Right lobe of liver (tissue), 6 donors: ENCODE measurements around the gene TBX10. TPM values are rescaled to one million over a fixed set of nuclear protein-coding genes. Genes with fewer than 3 reads are reported as not detected.

Experiments used
- ATAC-seq, 4 donors: fragments of 200-7000 bp; cut with Tn5 transposase; one replicate each; pipeline ENCODE4 v1.9.1; 2020; ENCODE audit warnings: mild to moderate bottlenecking in 4 of 4, moderate library complexity in 4 of 4
- DNase-seq, 3 donors: peaks; one replicate each; pipeline ENCODE4 v3.0.0-alpha.2; 2020
- H3K27ac ChIP-seq, 3 donors: fragments of 200-600 bp; one replicate each; pipeline ENCODE4 v1.8.0; 2022
- H3K27me3 ChIP-seq, 2 donors: fragments of 200-600 bp; one replicate each; pipeline ENCODE4 v1.8.0; 2022
- H3K36me3 ChIP-seq, 4 donors: fragments of 200-600 bp; sonication (generic) in 1 of 4; one replicate each; pipeline versions ENCODE4 v1.5.1 to v1.8.0; 2017 to 2022; ENCODE audit warnings: control low read depth in 1 of 4
- H3K4me1 ChIP-seq, 4 donors: fragments of 200-600 bp; sonication (generic) in 1 of 4; one replicate each; pipeline versions ENCODE4 v1.5.1 to v1.8.0; 2017 to 2022; ENCODE audit warnings: control low read depth in 1 of 4
- H3K4me3 ChIP-seq, 3 donors: fragments of 200-600 bp; one replicate each; pipeline ENCODE4 v1.8.0; 2022
- H3K9me3 ChIP-seq, 4 donors: fragments of 200-600 bp; sonication (generic) in 1 of 4; one replicate each; pipeline versions ENCODE4 v1.5.1 to v1.8.0; 2017 to 2022; ENCODE audit warnings: control low read depth in 1 of 4
- CTCF ChIP-seq, 4 donors: fragments of 200-600 bp in 3 of 4; fragments of 450-650 bp in 1 of 4; IDR thresholded peaks; one replicate each; pipeline versions ENCODE4 v1.5.1 to v1.8.0; 2016 to 2022; ENCODE audit warnings: antibody characterized with exemption in 4 of 4, mild to moderate bottlenecking in 2 of 4
- POLR2A ChIP-seq: fragments of 450-650 bp; IDR thresholded peaks from one replicate; pipeline ENCODE4 v1.6.1; 2017; ENCODE audit warnings: antibody characterized with exemption, mild to moderate bottlenecking
- WGBS: methylation state at CpG from one replicate; pipeline ENCODE4 v1.1.6; 2018; ENCODE audit warnings: low coverage, low lambda C conversion rate; ENCODE audit not compliant: insufficient coverage; ENCODE audit errors: missing lambda C conversion rate; 5-methylcytosine and 5-hydroxymethylcytosine counted together
- intact Hi-C, 2 donors: fragments of 100-400 bp; cut with DNase I; formaldehyde crosslinking; loops; one replicate each; pipeline versions ENCODE4 v1.11.2 to v1.14.1; 2022
- total RNA-seq, 6 experiments: library from RNA; depleted of rRNA in 2 of 6; stranded (reverse); fragments of >200 nt in 2 of 6; fragmentation: NEBNext Ultra II Directional in 3 of 6; extraction: Animal tissue kit (Norgen Biotek cat#: 25700) in 3 of 6; gene quantifications; one replicate each; pipeline versions ENCODE4 v1.1.0 to v1.2.4, GENCODE V29; 2016 to 2023
- donor health status: DM: no; HTN: yes; CAD: no.
- donor health status: DM: no; HTN: no; CAD: no.
- donor health status: DM: no; HTN: no; CAD: no.
- donor health status: DM: no; HTN: yes; CAD: no.
- donor health status: DM: no; HTN: yes; CAD: no.

The TBX10 gene
- total RNA-seq, 6 experiments from 2014 or later: 0.24 to 0.49 (median 0.34) TPM; not detected in 1

DNA sequence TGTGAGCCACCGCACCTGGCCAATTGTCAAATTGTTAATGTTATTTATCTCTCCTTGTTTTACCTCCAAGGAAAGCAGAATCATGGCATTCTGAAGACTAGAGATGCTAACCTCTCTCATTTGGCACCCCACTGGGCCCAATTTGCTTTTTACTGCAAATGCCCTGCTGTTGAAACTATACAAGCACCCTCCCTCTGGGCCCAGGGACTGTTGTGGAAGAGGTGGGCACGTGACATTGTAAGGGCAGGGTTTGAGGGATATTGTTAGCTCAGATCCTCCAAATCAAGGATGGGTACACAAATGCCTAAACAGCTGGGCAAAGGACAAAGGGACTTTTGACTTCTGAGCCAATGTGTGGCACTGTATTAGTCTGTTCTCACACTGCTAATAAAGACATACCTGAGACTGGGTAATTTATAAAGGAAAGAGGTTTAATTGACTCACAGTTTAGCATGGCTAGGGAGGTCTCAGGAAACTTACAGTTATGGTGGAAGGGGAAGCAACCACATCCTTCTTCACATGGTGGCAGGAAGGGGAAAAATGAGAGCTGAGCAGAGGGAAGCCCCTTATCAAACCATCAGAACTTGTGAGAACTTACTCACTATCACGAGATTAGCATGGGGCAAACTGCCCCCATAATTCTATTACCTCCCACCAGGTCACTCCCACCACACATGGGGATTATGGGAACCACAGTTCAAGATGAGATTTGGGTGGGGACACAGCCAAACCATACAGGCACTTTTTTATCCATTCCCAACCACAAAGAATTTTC lies 41.3 kb upstream of the TBX10 start:
- ATAC-seq: peak in 1 of 4 donors; percentile 23
- H3K27ac ChIP-seq: no peak overlapping the region
- intact Hi-C loops: no loop called here
- TF ChIP-seq POLR2A: no peak
- TF ChIP-seq CTCF (IDR thresholded peaks at IDR 0.05): no peak
- no peaks in the 10 kb centered on the region for H3K9me3 ChIP-seq
- H3K27me3 ChIP-seq: no peaks in the 10 kb centered on the region
- no peak for DNase-seq
- no peaks in the 10 kb centered on the region for H3K4me1 ChIP-seq
- H3K4me3 ChIP-seq: no peak overlapping the region
- WGBS: 47% methylated on average over 3 of the region's 3 CpGs
- H3K36me3 ChIP-seq: no peaks in the 10 kb centered on the region

GRCh38 chr11:67675058-67675747 lies 35.6 kb upstream of the TBX10 start:
- intact Hi-C loops: no loop called here
- Histone ChIP-seq H3K36me3 (no peaks in the 10 kb centered on the region), H3K4me1 (no peaks in the 10 kb centered on the region), H3K9me3 (no peaks in the 10 kb centered on the region), H3K27ac (no peak overlapping the region), H3K4me3 (no peak overlapping the region), H3K27me3 (no peaks in the 10 kb centered on the region)
- TF ChIP-seq CTCF (IDR thresholded peaks at IDR 0.05) (no peak), POLR2A (no peak)
- 75% methylated on average over 11 of the region's 12 CpGs for WGBS
- no peak for ATAC-seq
- no peak for DNase-seq

- Histone ChIP-seq H3K27ac (no peak within 1 kb of the TSS), H3K27me3 (no peaks in the 10 kb centered on the region), H3K9me3 (no peaks in the 10 kb centered on the region), H3K36me3 (no peaks in the 10 kb centered on the region), H3K4me3 (no peak within 1 kb of the TSS), H3K4me1 (no peaks in the 10 kb centered on the region)
- ATAC-seq: peak in 1 of 4 donors; percentile 28
- WGBS: 50% methylated on average over 2 of the region's 8 CpGs
- intact Hi-C loops: no loop called here
- TF ChIP-seq CTCF (IDR thresholded peaks at IDR 0.05) (no peak), POLR2A (no peak)
- no peak for DNase-seq
Measured at GRCh38 chr11:67674442-67674871, 34.9 kb upstream of the TBX10 start, which contains the start of gene ALDH3B2. ALDH3B2 (minus strand) TSS chr11:67674623; CDS start chr11:67666935, 7,688 bp downstream.

DNA sequence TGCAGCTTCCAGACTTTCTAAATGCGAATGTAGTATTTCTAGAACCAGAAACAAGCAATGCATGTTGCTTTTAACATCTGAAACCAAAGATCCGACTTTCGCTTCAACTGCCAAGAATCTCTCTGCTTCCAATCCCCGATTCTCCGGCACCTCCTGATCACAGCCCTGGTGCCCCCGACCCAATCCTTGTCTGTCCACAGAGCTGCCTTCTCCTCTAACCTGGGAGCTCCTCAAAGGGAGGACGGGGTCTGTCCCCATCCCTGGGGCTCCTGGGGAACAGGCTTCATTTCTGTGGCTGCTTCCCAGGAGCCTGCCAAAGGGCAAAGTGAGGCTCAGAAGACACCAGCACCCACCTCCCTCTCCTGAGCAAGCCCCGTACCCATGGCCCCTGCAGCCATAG lies 34.3 kb upstream of the TBX10 start:
- H3K36me3 ChIP-seq: no peaks in the 10 kb centered on the region
- TF ChIP-seq POLR2A (no peak), CTCF (IDR thresholded peaks at IDR 0.05) (no peak)
- H3K27ac ChIP-seq: no peak overlapping the region
- no peak overlapping the region for H3K4me3 ChIP-seq
- H3K9me3 ChIP-seq: no peaks in the 10 kb centered on the region
- DNase-seq: no peak
- ATAC-seq: no peak
- H3K27me3 ChIP-seq: no peaks in the 10 kb centered on the region
- intact Hi-C loops: no loop called here
- no peaks in the 10 kb centered on the region for H3K4me1 ChIP-seq
- 54% methylated on average over 7 of the region's 8 CpGs for WGBS
